Sciatic nerve (tissue), 2 donors: ENCODE results near the gene DPEP2. TPM values are rescaled to one million over a fixed set of nuclear protein-coding genes. Genes with fewer than 3 reads are reported as not detected.
"Not testable (repeated sequence)": the region's sequence is repeated elsewhere in the genome, so short reads cannot be mapped to it uniquely, and the experiment has no call there.

Experiments
- ATAC-seq: fragments of 200-7000 bp; cut with Tn5 transposase; one replicate; pipeline ENCODE4 v1.9.1; 2020; ENCODE audit warnings: mild to moderate bottlenecking, moderate library complexity
- DNase-seq: peaks from one replicate; pipeline ENCODE4 v3.0.0-alpha.2; 2020; ENCODE audit warnings: low spot score
- intact Hi-C: fragments of 100-400 bp; cut with DNase I; formaldehyde crosslinking; loops from one replicate; pipeline ENCODE4 v1.14.2; 2022
- total RNA-seq: library from RNA; stranded (reverse); fragmentation: NEBNext Ultra II Directional; extraction: Animal tissue kit (Norgen Biotek cat#: 25700); gene quantifications from one replicate; pipeline ENCODE4 v1.2.1, GENCODE V29; 2021
- donor health status: DM: no; HTN: no; CAD: no.
- donor health status: DM: no; HTN: no; CAD: no.

DPEP2 gene
- total RNA-seq, 1 donor from 2014 or later: 4.4 TPM

DNA sequence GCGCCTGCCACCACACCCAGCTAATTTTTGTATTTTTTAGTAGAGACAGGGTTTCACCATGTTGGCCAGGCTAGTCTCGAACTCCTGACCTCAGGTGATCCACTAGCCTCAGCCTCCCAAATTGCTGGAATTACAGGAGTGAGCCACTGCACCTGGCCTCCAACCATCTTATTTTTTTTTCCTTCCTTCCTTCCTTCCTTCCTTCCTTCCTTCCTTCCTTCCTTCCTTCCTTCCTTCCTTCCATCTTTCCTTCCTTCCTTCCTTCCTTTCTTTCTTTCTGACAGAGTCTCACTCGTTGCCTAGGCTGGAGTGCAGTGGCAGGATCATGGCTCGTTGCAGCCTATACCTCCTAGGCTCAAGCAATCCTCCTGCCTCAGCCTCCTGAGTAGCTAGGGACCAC lies 10.6 kb upstream of the DPEP2 start:
- DNase-seq, intact Hi-C loops, ATAC-seq: not testable (repeated sequence)

DNA sequence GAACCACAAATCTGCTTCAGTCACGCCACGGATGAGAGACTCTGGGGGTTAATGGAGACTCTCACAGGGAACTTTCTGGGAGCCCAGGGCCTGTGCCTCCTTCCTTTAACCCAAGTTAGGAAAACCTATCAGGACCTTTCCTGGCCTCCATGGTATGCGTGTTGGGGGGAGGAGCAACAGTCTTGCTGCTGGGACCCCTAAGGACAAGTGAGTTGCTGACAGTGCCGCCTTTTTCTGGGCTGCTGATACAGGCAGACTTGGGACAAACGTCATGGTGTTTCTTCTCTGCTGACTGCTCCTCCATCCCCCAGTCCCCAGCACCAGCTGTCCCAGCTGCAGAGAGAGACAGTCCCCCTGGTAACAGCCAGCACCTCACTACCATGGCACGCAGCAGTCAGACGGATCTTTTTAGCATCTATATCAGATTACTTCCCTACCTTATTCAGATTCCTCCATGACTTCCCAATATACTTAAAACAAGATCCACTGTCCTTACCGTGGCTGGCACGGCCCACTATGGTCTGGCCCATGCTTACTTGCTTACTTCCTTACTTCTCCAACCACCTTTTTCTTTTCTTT lies 10.0 kb upstream of the DPEP2 start:
- no peak for DNase-seq
- ATAC-seq: no peak
- intact Hi-C loops: no loop called here

- intact Hi-C loops: no loop called here
- peak; percentile 84 for ATAC-seq
- DNase-seq: no peak
Measured at GRCh38 chr16:68005786-68006286, 6.6 kb upstream of the DPEP2 start.

DNA sequence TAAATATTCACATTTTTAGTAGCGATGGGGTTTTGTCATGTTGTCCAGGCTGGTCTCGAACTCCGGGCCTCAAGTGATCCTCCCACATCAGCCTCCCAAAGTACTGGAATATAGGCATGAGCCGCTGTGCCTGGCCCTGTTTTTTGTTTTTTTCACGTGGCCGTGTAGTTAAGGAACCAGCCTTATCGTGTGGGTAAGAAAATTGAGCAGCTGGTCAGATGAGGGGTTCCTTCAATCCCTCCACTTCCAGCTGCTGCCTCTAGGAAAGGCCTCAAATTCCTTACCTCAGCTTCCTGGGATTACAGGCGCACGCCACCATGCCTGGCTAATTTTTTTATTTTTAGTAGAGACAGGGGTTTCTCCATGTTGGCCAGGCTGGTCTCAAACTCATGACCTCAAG lies 5.9 kb upstream of the DPEP2 start:
- no peak for ATAC-seq
- no peak for DNase-seq
- intact Hi-C loops: no loop called here

- ATAC-seq: no peak
- intact Hi-C loops: no loop called here
Measured at GRCh38 chr16:68003031-68003430, 3.7 kb upstream of the DPEP2 start.

GRCh38 chr16:68000450-68000849 lies 1.2 kb upstream of the DPEP2 start:
- ATAC-seq: peak; percentile 52
- no peak for DNase-seq
- intact Hi-C loops: no loop called here

More at GRCh38 chr16:68003031-68003430, 3.7 kb upstream of the DPEP2 start:
- DNase-seq: no peak

- intact Hi-C loops: no loop called here
- ATAC-seq (peak; percentile 60), DNase-seq (no peak)
Measured at GRCh38 chr16:67999985-68000384, 701 bp upstream of the DPEP2 start.

DNA sequence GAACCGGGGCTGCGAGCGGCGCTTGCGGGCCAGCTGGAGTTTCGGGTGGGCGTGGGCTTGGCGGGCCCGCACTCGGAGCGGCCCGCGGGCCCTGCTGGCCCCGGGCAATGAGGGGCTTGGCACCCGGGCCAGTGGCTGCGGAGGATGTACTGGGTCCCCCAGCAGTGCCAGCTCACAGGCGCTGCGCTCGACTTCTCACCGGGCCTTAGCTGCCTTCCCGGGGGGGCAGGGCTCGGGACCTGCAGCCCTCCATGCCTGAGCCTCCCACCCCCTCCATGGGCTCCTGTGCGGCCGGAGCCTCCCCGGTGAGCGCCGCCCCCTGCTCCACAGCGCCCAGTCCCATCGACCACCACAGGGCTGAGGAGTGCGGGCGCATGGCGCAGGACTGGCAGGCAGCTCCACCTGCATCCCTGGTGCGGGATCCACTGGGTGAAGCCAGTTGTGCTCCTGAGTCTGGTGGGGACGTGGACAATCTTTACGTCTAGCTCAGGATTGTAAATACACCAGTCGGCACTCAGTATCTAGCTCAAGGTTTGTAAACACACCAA lies 979 bp downstream of the DPEP2 start:
- DNase-seq, ATAC-seq, intact Hi-C loops: not testable (repeated sequence)

GRCh38 chr16:67996666-67997065 lies 2.6 kb downstream of the DPEP2 start:
- intact Hi-C loops: no loop called here
- no peak for DNase-seq
- no peak for ATAC-seq

DNA sequence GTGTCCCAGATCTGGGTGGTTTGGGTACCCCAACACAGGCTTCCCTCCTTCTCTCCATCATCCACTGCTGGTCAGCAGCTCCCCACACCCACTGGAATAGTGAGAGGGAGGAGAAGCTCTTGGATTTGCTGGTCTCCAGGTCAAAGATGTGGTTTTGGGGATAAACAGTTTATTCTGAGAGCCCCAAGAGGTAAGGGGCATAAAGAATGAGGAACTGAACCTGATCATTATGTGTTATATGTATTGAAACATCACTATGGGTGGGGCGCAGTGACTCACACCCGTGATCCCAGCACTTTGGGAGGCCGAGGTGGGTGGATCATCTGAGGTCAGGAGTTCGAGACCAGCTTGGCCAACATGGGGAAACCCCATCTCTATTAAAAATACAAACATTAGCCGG lies 3.9 kb downstream of the DPEP2 start:
- intact Hi-C loops: no loop called here
- ATAC-seq (no peak), DNase-seq (no peak)

GRCh38 chr16:67994040-67994408 lies 5.3 kb downstream of the DPEP2 start:
- intact Hi-C loops, DNase-seq: not testable (repeated sequence)
- ATAC-seq: peak; percentile 31

DNA sequence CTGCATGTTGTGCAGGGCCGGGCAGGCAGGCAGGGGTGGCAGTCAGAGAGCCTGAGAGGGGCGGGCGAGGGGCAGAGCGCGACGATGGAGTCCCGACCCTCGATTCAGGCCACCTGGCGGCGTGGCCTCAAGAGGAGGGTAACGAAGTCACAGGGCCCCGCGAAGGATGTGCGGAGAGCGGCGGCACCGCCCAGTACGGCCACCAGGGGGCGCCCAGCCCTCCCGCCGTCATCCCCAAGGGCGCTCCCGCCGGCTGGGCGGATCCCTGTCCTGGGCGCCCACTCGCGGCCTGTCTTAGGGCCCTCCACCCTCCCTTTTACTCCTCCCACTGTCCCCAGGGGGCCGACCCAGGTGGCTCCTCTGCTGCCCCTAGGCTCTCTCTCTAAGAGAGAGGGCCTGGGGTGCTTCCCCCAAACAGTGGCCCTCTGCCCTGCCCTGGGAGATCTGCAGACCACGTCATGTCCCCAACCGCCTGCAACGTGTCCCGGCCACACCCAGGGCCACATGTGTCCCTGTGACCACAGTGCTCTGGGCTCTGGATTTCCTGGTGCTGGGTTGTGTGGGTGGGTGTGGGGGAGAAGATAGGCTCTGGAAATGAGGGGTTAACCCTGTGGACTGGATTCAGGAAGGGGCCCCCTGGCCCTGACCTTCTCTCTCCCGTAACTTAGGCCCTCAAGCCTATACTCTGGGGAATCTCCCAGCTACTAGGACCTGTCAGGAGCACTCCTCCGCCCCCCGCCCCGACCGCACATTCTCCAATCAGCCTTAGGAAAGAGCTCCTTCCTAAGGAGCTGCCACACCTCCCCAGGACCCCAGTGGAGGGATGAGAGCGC lies 5.9 kb downstream of the DPEP2 start:
- intact Hi-C loops: no loop called here
- peak; percentile 93 for ATAC-seq
- peak; percentile 86 for DNase-seq

GRCh38 chr16:67992661-67993206 lies 6.5 kb downstream of the DPEP2 start:
- no peak for DNase-seq
- peak; percentile 18 for ATAC-seq
- intact Hi-C loops: no loop called here

GRCh38 chr16:67990018-67990386 lies 9.3 kb downstream of the DPEP2 start:
- intact Hi-C loops: no loop called here
- ATAC-seq (no peak), DNase-seq (no peak)

DNA sequence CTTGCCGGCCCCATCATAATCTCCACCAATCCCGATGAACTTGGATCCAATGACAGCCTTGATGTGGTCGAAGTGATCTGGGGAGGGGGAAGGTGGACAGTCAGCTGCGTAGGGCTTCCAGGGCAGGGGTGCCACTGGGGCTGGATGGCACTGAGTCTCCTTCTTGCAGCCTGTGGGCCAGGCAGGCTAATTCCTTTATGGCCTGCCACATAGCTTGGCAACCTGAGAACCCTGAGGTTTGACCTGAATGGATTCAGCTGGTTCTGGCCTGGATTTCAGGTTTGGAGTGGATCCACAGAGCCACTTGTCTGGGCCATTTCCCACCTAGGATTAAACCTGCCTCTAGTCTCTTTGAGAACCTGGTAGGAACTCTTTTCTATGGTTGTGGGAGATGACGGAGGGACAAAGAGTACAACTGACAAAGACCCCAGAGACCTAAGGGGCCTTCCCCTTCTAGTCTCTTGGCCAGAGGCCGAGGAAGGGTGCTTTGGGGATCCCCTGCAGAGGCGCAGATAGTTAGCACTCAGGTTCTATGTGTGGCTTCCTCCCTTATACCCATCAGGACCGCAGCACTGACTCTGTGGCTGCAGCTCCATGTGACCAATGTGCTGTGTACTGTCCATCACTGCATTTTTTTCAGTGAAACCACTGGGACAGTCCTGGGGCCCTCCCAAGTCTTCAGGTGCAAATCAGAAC lies 9.8 kb downstream of the DPEP2 start:
- intact Hi-C loops: no loop called here
- DNase-seq (no peak), ATAC-seq (no peak)

DNA sequence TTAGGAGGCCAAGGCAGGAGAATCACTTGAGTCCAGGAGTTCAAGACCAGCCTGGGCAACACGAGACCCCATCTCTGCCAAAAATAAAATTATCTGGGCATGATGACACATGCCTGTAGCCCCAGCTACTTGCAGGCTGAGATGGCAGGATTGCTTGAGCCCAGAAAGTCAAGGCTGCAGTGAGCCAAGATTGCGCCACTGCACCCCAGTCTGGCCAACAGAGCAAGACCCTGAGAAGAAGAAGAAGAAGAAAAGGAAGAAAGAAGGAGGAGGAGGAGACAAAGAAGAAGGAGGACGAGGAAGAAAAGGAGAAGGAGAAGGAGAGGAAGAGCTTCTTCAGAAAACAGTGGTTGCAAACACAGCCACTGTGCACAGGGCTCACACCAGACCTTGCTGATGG lies 10.6 kb downstream of the DPEP2 start:
- DNase-seq: no peak
- intact Hi-C loops: no loop called here

DNA sequence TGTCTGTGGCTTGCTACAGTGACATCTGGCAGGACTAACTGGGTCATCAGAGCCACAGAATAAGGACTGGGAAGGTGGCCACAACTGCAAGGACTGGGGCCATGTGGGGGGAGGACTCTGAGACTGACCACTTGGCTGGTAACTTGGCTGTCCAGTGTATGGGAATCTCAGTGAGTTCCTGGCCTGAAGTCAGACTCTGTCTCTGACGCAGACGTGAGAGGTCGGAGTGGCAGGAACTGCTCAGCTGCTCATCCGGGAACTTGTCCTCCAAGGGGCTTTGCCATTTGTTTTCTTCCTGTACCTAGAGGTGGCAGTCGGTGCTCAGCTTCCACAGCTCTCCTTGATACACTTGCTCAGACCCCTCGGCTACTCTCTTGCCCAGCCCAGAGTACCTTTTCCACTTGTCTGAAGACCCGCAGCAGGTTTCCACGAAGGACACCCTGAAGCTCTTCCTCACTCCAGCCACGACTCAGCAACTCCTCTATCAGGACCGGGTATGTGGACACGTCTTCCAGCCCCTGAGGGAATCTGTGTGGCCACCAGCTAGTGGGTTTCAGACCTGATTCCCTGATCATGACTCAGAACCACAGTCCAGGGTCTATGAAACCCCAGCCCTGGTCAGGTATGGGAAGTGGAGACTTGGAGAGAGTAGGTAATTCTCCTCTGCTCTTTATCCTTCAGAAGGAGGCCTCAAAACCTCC lies 11.7 kb downstream of the DPEP2 start:
- ATAC-seq (no peak), DNase-seq (no peak)
- intact Hi-C loops: no loop called here

More for the DNA sequence above, 10.6 kb downstream of the DPEP2 start:
- ATAC-seq: no peak

GRCh38 chr16:67986949-67987348 lies 12.3 kb downstream of the DPEP2 start:
- intact Hi-C loops: no loop called here
- no peak for DNase-seq
- no peak for ATAC-seq
